ENCODE measurements around the gene TM9SF4. TPM values are rescaled to one million over a fixed set of nuclear protein-coding genes. Genes with fewer than 3 reads are reported as not detected.
"Not testable (repeated sequence)": the region's sequence is repeated elsewhere in the genome, so short reads cannot be mapped to it uniquely, and the experiment has no call there.

The TM9SF4 gene
- total RNA-seq, 1 experiment from 2014 or later = 67.8 TPM

DNA sequence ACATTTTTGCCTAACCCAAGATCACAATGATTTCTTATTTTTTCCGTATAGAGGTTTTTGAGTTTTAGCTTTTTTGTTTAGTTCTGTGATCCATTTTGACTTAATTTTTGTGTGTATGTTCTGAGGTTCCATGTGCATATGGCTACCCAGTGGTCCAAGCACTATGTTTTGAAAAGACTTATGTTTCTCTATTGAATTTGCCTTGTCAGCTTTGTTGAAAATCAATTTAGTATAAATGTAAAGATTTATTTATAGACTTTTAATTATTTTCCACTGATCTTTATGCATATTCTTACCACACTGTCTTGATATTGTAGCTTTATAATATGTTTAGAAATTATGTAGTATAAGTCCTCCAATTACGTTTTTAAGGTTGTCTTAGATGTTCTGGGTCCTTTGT lies 10.2 kb downstream of the TM9SF4 start:
- Histone ChIP-seq H3F3A (ENCODE audit: insufficient read depth, low read depth) (peaks cover 9% of the 10 kb centered on the region; the same call in 1 of the 2 replicates), H3K36me3 (ENCODE audit: low read depth) (no peaks in the 10 kb centered on the region), H3K4me2 (no peak overlapping the region), H3K79me2 (ENCODE audit: low read depth) (peaks cover 35% of the 10 kb centered on the region), H3K9me3 (ENCODE audit: insufficient read depth, low read depth) (no peaks in the 10 kb centered on the region), H2AFZ (no peak overlapping the region), H4K20me1 (ENCODE audit: insufficient read depth) (peaks cover 39% of the 10 kb centered on the region), H3K4me3 (no peak overlapping the region), H3K4me1 (replicated peaks; ENCODE audit: insufficient read depth) (no peaks in the 10 kb centered on the region), H3K9me2 (ENCODE audit: insufficient read depth) (no peaks in the 10 kb centered on the region), H3K27me3 (ENCODE audit: insufficient read depth, low read depth) (no peaks in the 10 kb centered on the region), H3K27ac (no peak overlapping the region)
- ChIA-PET CTCF (no interaction called here), POLR2A (ENCODE audit: unreplicated experiment) (no interaction called here)
- intact Hi-C loops (cut with micrococcal nuclease; ENCODE audit: unreplicated experiment) = no loop called here
- no TSS peak for BruUV-seq (replicated peaks)
- DNase-seq = no peak
- TF ChIP-seq EZH2 (IDR thresholded peaks at IDR 0.05; ENCODE audit: low read depth) = no peak
- TF ChIP-seq, protein P1, sequence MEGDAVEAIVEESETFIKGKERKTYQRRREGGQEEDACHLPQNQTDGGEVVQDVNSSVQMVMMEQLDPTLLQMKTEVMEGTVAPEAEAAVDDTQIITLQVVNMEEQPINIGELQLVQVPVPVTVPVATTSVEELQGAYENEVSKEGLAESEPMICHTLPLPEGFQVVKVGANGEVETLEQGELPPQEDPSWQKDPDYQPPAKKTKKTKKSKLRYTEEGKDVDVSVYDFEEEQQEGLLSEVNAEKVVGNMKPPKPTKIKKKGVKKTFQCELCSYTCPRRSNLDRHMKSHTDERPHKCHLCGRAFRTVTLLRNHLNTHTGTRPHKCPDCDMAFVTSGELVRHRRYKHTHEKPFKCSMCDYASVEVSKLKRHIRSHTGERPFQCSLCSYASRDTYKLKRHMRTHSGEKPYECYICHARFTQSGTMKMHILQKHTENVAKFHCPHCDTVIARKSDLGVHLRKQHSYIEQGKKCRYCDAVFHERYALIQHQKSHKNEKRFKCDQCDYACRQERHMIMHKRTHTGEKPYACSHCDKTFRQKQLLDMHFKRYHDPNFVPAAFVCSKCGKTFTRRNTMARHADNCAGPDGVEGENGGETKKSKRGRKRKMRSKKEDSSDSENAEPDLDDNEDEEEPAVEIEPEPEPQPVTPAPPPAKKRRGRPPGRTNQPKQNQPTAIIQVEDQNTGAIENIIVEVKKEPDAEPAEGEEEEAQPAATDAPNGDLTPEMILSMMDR (conservative IDR thresholded peaks at IDR 0.05) = no peak

DNA sequence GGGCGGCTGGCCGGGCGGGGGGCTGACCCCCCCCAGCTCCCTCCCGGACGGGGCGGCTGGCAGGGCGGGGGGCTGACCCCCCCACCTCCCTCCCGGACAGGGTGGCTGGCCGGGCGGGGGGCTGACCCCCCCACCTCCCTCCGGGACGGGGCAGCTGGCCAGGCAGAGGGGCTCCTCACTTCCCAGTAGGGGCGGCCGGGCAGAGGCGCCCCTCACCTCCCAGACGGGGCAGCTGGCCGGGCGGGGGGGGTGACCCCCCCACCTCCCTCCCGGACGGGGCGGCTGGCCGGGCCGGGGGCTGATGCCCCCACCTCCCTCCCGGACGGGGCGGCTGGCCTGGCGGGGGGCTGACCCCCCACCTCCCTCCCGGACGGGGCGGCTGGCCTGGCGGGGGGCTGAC lies 12.4 kb downstream of the TM9SF4 start:
- H3K36me3 ChIP-seq (ENCODE audit: low read depth); H3K9me2 ChIP-seq (ENCODE audit: insufficient read depth); DNase-seq; H3K9me3 ChIP-seq (ENCODE audit: insufficient read depth, low read depth); H3F3A ChIP-seq (ENCODE audit: insufficient read depth, low read depth); H3K4me3 ChIP-seq; BruUV-seq (replicated peaks); intact Hi-C loops (cut with micrococcal nuclease; ENCODE audit: unreplicated experiment); H3K4me2 ChIP-seq; H2AFZ ChIP-seq; H3K4me1 ChIP-seq (replicated peaks; ENCODE audit: insufficient read depth); CTCF ChIA-PET; POLR2A ChIA-PET (ENCODE audit: unreplicated experiment); H3K27me3 ChIP-seq (ENCODE audit: insufficient read depth, low read depth); H3K27ac ChIP-seq: not testable (repeated sequence)
- Histone ChIP-seq H4K20me1 (ENCODE audit: insufficient read depth) (peaks cover 39% of the 10 kb centered on the region), H3K79me2 (ENCODE audit: low read depth) (peaks cover 19% of the 10 kb centered on the region)

DNA sequence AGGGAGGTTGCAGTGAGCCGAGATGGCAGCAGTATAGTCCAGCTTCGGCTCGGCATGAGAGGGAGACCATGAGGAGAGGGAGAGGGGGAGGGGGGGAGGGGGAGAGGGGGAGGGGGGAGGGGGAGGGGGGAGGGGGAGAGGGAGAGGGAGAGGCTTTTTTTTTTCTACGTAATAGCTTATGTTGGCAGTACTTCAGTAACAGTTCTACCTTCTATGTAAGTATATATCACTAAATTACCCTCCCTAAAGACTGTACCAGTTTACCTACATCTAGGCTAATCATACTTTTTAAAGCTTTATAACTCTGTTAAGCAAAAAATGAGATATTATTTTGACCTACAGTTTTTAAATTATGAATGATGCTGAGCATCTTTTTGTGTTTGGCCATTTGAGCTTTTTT lies 13.6 kb downstream of the TM9SF4 start:
- Histone ChIP-seq H3K4me2 (no peak overlapping the region), H4K20me1 (ENCODE audit: insufficient read depth) (peaks cover 36% of the 10 kb centered on the region), H3K9me2 (ENCODE audit: insufficient read depth) (no peaks in the 10 kb centered on the region), H3K27ac (no peak overlapping the region), H3F3A (ENCODE audit: insufficient read depth, low read depth) (peaks cover 3% of the 10 kb centered on the region; the same call in 1 of the 2 replicates), H2AFZ (no peak overlapping the region), H3K36me3 (ENCODE audit: low read depth) (no peaks in the 10 kb centered on the region), H3K27me3 (ENCODE audit: insufficient read depth, low read depth) (no peaks in the 10 kb centered on the region), H3K79me2 (ENCODE audit: low read depth) (peaks cover 11% of the 10 kb centered on the region), H3K4me3 (no peak overlapping the region), H3K4me1 (replicated peaks; ENCODE audit: insufficient read depth) (no peaks in the 10 kb centered on the region), H3K9me3 (ENCODE audit: insufficient read depth, low read depth) (no peaks in the 10 kb centered on the region)
- ChIA-PET POLR2A (ENCODE audit: unreplicated experiment) (no interaction called here), CTCF (interaction anchor here (0.6 kb wide), 1 partner anchor 131 kb away, joined by 3 read pairs; no protein-coding TSS in a partner anchor)
- DNase-seq = no peak
- TF ChIP-seq EZH2 (IDR thresholded peaks at IDR 0.05; ENCODE audit: low read depth) = no peak
- TF ChIP-seq, protein P1 (conservative IDR thresholded peaks at IDR 0.05) = no peak
- BruUV-seq (replicated peaks) = no TSS peak
- intact Hi-C loops (cut with micrococcal nuclease; ENCODE audit: unreplicated experiment) = no loop called here

DNA sequence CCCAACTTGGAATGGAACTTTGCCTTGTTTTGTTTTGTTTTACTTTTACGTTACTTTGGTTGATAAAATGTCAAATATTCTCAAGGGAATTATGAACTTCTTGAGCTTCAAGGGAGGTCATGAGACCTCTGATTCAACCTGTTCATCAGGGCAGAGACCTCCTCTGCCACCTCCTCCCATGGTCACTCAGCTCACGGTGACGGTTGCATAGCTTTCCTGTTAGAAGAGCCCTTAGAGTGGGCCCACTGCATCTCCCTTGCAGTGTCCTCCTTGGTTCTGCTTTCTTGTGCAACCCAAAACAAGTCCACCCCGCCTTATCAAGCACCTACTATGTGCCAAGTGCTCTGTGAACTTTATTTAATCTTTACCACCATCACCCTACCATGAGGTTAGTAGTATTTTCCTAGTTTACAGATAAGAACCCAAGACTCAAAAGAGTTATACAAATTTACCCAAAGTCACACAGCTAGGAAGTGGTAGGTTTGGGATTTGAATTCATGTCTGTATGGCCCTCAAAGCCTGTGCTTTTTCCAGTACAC lies 15.5 kb downstream of the TM9SF4 start:
- peaks cover 12% of the 10 kb centered on the region for H3K79me2 ChIP-seq (ENCODE audit: low read depth)
- H3K27ac ChIP-seq = no peak overlapping the region
- intact Hi-C loops (cut with micrococcal nuclease; ENCODE audit: unreplicated experiment) = no loop called here
- ChIA-PET POLR2A (ENCODE audit: unreplicated experiment) (interaction anchor here (0.7 kb wide), 1 partner anchor 26 kb away, joined by 3 read pairs; no protein-coding TSS in a partner anchor), CTCF (no interaction called here)
- H3K9me3 ChIP-seq (ENCODE audit: insufficient read depth, low read depth) = no peaks in the 10 kb centered on the region
- DNase-seq = no peak
- peaks cover 42% of the 10 kb centered on the region for H4K20me1 ChIP-seq (ENCODE audit: insufficient read depth)
- no peak overlapping the region for H3K4me3 ChIP-seq
- H3K36me3 ChIP-seq (ENCODE audit: low read depth) = no peaks in the 10 kb centered on the region
- no peak overlapping the region for H3K4me2 ChIP-seq
- H3K27me3 ChIP-seq (ENCODE audit: insufficient read depth, low read depth) = no peaks in the 10 kb centered on the region
- no peaks in the 10 kb centered on the region for H3K4me1 ChIP-seq (replicated peaks; ENCODE audit: insufficient read depth)
- no peaks in the 10 kb centered on the region for H3K9me2 ChIP-seq (ENCODE audit: insufficient read depth)
- BruUV-seq (replicated peaks) = no TSS peak
- 0 out of 2 replicates have a peak, but pooled peaks cover 3% of the 10 kb centered on the region for H3F3A ChIP-seq (ENCODE audit: insufficient read depth, low read depth)
- TF ChIP-seq, protein P1 (conservative IDR thresholded peaks at IDR 0.05) = no peak
- no peak for TF ChIP-seq EZH2 (IDR thresholded peaks at IDR 0.05; ENCODE audit: low read depth)
- no peak overlapping the region for H2AFZ ChIP-seq
